HT-29 (cell line): ENCODE measurements around the gene NAPG. TPM values are rescaled to one million over a fixed set of nuclear protein-coding genes. Genes with fewer than 3 reads are reported as not detected.
"Not testable (repeated sequence)": the region's sequence is repeated elsewhere in the genome, so short reads cannot be mapped to it uniquely, and the experiment has no call there.

Experiments used
- DNase-seq: peaks from one replicate; pipeline ENCODE4 v3.0.0-alpha.2; 2015; ENCODE audit warnings: low spot score
- total RNA-seq: library from RNA; depleted of rRNA; stranded (reverse); fragments of >200 nt; shearing (Covaris generic); gene quantifications from 2 replicates; pipeline ENCODE4 v1.2.3, GENCODE V29; 2014; rRNA removed

The NAPG gene
- total RNA-seq: 20.2 TPM in 2 replicates

DNA sequence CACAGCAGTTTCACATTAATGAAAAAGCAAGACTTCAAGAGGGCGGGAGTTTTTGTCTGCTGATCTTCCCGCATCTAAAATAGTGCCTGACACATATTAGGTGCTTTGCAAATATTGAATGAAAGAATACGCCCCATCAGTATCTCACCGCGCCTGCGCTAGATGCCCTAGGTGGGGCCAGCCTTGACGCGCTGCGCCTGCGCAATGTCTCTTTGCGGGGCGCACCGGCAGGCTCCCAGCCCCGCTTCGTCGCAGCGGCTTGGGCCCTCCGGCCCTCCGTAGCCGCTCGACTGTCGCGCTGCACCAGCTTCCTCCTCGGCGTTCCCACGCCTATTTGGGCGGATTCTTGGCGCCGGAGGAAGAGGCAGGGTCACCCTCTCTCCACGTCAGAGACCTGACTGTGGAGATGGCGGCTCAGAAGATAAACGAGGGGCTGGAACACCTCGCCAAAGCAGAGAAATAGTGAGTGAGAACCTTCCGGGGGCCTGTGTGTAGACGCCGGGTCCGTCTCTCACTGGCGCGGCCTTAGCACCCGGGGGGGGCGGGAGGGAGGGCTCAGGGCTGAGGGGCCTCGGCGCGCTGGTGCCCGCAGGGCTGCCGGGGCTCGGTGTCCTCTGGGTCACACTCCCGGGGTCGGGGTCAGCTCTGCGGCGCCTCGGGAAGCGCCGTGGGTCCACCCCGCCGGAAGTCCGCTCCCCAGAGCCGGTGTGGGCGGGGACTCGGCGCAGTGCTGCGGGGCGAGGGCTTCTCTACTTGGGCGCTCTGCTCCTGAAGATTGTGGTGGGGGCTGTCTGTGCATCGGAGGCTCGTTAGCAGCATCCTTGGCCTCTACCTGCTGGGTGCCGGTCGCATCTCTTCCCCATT lies at the start of gene NAPG:
Gene NAPG (plus strand): TSS at position 331 of the 864 bp plus-strand sequence. CDS start 76 bp downstream, at position 407.
- DNase-seq: peak; percentile 96

DNA sequence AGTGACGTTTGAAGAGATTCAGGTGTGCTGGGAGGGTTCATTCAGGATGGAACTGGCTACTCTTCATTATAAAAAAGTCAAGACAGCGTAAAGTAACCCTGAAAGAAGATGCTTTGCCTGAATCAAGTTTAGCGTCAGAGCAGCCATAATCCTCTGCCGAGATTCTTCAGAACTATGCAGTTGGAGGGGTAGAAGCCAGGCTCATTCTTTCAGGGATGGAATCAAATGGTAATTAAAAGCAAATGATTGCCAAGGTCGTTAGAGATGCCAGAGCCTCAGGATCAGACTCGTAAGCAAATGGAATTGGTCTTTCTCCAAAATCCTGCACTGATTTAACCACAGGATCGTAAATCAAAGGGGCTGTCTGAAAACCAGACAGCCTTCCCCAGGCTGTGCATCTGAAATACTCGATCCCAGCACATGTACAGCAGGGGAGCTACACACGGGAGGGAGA lies 49.5 kb upstream of the NAPG start:
- DNase-seq: no peak

DNA sequence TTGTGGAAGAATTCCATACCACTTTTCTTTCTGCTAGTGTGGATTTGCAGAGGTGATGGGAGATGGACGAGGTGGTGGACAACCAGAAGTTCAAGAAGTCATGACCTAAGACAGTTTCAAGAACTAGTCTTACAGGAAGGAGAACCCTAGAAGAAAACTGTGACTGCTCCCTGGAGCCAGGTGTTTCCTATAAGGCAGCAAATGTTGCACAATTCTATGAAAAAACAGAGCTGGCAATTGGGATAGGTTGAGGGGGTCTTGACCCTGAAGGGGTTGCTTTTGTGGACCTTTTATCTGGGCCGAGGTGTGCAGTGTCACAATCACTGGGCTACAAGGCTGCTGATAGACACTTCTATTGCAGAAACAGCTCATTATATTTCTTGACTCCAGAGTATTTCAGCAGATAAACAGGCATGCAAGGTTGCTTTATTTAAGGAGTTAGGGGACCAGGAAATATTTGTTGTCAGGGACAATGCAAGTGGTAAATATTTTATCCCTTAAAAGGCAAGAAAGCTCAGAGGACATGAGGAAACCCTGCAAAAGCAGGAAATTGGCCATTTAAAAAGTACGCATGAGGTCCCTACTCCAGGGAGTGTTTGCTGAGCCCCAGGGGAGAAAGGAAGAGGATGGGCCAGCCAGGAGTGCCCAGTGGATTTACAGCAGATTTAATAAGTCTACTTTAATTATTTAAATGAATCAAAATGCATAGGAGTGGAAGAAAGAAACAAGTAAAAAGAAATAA lies 48.5 kb upstream of the NAPG start:
- no peak for DNase-seq

DNA sequence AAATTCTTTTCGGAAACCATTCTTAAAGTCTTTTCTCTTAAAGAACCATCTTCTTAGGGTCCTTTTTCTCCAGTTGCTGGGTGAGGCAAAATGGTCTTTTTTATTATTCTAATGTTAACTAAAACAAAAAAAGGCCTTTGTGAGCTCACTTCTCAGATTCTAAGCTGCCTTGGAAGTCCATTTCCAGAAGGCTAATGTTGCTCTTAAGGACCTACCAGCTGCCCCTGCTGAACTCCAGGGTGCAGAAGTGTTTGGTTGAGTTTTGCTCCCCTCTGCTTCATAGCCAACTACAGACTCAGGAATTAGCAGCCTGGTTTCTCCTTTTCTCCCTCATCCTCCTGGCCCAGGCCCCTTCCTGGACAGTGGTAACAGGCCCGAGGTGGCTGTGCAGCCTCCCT lies 48.0 kb upstream of the NAPG start:
- DNase-seq: no peak

DNA sequence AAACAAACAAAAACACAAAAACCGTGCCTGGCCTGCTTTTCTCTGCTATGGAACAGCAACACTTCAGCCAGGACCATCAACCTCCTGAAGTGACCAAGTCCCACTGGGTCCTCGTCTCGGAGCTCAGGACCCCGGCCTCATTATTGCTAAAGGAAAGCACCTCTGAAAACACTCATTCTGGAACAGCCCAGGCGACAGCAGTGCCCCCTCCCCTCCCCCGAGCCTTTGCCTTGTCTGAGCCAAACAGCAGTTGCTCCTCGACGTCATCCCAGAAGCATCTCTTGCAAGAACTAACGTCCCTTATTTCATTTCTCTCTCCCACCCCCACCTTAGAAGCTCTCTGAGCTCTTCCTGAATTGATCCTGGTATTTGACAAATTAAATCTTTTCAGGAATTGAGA lies 44.0 kb upstream of the NAPG start:
- DNase-seq: no peak

DNA sequence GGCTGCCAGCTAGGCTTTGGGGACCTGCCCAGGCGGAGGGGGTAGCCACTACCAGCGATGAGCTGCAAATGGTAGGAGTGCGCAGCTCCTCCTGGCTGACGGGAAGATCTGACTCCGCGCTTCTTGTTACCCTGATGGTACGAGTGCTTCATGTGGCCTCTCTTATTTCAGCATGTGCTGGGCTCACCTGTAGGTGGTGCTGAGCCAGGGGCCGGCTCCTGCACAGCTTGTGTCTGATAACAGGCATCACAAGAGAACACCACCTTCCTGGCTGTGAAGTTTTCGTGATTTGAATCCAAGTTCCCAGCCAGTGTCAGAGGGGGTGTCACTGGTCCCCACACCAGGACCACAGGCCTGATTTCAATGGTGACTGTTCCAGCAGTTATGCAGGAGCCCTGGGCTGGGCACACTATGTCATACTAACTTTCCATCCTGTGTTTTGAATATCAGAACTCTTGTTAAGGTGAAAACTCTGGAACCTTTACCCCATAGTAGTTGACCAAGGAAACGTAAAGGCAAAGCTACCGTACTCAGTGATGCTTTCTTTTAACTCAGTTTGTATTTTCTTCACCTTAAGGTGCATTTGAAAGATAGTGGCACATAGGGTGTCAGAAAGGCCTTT lies 43.4 kb upstream of the NAPG start:
- no peak for DNase-seq

DNA sequence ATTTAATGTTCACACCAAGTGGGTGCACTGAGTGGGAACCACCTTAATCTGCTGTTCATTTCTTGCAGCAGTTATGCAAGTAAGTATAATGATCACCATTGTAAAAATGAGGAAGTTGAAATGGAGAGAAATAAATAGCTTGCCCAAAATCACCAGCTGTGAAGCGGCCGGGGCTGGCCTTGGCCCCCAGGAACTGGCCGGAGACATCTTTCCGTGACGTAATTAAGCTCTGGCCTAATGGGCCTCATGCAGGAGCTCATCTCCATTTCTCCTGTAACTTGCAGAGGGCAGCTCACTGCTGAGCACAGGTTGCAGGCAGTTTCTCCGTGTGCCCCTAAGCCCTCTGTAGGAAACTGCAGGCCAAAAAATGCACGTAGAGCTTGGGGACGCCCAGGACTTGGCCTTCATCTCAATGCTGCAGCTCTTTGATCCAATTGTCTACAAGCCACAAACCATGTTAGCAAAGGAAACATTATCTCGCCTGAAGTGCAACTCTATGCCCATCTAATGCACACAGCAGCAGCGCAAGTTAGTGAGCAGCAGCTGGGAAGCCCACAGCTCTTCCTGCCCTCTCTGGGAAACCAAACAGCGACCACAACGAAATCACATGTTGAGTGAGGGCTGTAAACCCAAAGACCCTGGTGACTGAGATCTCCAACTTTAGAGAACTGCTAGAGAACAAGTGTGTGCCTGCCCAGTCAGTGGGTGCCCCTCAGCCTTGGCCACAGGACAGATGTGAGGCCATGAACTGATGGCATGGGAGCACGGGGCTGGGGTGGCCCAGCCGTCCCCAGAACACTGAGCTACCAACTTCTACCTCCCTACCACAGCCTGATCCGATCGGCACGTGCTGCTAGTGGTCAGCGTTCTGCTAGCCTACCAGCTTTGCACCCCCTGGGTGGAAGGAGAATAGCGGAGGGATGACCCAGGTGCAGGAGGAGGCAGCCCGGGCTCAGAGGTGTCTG lies 42.6 kb upstream of the NAPG start:
- DNase-seq: no peak

DNA sequence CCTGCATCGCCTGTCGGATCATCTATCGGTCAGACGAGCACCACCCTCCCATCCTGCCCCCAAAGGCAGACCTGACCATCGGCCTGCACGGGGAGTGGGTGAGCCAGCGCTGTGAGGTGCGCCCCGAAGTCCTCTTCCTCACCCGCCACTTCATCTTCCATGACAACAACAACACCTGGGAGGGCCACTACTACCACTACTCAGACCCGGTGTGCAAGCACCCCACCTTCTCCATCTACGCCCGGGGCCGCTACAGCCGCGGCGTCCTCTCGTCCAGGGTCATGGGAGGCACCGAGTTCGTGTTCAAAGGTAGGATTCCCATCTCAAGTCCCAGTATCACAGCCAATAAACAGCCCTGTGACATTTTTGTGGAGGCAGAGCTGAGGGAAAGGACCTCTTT lies 40.4 kb upstream of the NAPG start:
- no peak for DNase-seq

DNA sequence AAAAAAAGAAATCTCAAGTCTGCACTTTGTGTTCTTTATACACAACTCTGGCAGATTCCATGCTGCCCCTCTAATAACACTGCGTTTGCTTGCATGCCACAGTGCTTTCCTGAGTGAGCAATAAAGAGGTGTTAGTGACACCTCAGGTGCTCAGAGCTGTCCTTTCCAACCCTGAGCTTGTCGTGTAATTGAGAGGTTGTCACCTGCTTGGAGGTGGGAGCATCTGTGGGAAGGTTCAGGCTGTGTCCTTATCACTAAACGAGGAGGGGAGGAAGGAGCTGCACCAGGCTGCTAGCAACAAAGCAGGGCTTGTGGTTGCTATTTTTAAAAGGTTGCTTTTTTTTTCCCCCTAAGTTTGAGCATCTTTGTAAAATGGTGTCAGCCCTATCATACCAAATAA lies 39.5 kb upstream of the NAPG start:
- DNase-seq: no peak

DNA sequence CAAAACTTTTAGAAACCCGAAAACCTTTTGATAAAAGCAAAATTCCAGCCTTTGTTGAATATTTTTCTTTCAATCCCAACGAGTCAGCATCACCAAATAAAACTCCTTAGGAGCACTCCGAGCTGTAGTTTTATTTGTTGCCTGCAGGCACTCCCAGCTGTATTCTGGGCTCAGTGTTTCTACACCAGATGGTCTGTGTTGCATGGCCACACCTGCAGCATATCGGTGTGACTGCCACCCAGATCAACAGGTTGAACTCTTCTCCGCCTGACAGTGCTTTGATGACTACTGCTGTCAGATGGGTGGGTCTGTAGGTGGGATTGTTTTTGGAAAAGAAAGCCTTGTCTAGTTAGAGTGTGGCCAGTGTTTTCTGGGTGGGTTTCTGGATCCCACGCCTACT lies 38.7 kb upstream of the NAPG start:
- no peak for DNase-seq

DNA sequence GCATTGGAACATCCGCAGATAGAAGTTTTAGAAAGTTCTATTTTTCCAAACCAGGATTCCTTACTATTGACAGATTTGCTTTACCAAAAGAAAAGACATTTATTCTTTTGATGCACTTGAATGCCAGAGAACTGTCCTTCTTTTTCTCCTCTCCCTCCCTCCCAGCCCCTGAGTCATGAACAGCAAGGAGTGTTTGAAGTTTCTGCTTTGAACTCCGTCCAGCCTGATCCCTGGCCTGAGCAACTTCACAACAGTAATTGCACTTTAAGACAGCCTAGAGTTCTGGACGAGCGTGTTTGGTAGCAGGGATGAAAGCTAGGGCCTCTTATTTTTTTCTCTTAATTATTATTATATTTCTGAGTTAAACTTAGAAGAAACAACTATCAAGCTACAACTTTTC lies 37.8 kb upstream of the NAPG start:
- no peak for DNase-seq

DNA sequence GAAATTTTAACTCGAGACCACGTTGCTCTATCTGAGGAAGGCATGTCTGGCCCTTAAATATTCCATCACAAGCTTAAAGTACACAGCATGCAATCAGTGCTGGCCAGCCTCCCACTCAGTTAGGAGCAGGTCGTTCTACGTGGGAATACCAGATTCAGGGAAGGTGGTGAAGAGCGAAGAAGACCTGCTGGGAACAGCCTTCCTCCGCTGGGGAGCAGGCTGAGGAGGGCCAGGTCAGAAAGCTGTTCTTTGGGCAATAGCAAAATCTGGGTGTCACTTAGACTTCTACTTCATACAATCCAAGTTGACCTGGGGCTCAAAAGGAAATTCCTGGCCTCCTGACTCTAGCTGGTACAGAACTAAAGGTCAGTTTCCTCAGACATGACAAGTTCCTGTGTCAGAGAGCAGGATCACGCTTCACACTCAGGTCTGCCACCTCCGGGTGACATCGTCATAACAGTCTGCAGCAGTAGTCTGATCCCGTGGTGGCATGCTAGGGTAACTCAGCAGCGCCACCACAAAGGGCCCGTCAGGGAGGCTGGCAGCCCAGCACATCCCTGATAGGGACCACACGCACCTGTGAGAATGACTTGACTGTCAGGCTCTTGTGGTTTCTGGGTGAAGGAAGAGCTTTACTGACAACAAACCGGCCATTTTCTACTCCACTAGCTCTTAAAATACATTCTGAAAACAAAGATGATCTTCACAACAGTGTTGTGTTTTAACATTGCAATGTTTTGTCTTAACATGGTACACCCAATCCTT lies 35.2 kb upstream of the NAPG start:
- DNase-seq: peak; percentile 88

DNA sequence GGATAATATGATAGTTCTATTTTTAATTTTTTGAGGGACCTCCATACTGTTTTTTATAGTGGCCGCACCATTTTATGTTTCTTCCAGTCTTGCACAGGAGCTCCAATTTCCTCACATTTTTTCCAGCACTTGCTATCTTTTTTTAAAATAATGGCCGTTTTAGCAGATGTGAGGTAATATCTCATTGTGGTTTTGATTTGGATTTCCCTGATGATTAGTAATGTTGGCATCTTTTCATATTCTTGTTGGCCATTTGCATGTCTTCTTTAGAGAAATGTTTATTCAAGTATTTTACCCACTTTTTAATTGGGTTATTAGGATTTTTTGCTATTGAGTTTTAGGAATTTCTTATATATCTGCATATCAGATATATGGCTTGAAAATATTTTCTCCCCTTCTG lies 29.9 kb upstream of the NAPG start:
- no peak for DNase-seq

DNA sequence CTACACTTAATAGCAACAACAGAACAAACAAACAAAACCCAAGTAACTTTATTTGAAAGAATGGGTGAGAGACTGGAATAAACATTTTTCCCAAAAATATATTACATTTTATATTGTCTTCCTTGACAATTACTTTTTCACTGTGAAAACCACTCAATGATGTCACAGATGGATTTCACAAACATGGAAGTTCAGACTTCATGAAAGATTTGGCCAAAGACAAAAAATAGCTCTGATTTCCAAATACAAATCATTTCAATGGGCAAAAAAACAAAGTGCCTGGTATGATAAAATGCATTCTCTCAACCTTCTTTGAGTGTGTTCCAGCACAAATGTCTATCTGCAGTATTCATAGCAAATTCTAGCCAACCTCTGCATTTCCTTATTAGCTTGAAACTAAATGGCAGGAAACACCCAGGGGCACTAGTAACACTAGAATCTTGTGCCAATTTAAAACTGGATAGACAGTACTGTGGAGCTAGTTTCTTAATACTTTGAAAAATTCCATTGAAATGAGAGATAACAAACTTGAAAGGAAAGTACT lies 28.5 kb upstream of the NAPG start:
- DNase-seq: no peak

DNA sequence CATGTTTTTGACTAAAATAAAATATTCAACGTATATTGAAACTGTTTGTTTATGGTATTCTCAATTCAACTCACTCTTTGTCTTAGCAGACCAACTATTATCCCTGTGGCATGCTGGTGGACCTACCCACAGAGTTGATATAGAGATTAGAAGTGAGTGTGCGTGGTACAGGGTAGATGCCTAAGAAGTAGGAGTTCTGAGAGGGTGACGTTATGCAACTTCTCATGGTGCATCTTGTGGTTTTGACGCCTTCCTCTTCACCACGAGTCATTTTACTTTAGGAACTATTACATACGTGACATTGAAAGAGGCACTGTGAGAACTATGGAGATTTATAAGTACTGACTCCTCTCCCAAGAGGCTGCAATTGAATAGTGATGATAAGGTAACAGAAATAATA lies 26.6 kb upstream of the NAPG start:
- DNase-seq: no peak

DNA sequence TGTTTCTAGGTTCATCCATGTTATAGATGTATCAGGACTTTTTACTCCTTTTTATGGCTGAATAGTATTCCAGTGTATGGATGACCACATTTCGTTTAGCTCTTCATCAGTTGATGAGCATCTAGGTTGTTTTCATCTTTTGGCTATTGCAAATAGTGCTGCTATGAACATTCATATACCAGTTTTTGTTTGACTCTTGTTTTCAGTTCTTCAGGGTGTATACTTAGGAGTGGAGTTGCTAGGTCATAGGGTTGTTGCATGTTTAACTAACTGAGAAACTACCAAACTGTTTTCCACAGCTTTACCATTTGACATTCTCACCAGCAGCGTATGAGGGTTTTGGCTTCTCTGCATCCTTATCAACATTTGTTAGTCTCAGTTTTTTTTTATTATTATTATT lies 25.8 kb upstream of the NAPG start:
- no peak for DNase-seq

DNA sequence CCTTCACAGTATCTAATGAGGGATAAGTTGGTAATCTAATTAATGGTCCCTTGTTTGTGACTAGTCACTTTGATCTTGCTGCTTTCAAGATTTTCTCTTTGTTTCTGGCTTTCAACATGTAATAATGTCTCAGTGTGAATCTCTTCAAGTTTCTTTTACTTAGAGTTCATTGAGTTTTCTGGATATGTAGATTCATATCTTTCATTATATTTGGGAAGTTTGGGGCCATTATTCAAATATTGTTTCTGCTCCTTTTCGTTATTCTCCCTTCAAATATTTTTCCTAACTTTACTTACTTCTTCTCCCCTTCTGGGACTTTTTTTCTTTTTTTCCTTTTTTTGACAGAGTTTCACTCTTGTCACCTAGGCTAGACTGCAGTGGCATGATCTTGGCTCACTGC lies 21.1 kb upstream of the NAPG start:
- DNase-seq: no peak

DNA sequence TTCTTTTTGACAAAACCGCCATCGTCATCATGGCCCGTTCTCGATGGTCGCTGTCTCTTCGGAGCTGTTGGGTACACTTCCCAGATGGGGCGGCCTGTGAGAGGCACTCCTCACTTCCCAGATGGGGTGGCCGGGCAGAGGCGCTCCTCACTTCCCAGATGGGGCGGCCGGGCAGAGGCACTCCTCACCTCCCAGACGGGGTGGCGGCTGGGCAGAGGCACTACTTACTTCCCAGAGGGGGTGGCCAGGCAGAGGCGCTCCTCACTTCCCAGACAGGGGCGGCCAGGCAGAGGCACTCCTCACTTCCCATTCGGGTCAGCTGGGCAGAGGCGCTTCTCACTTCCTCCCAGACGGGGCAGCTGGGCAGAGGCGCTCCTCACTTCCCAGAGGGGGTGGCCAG lies 19.9 kb upstream of the NAPG start:
- not testable (repeated sequence) for DNase-seq

DNA sequence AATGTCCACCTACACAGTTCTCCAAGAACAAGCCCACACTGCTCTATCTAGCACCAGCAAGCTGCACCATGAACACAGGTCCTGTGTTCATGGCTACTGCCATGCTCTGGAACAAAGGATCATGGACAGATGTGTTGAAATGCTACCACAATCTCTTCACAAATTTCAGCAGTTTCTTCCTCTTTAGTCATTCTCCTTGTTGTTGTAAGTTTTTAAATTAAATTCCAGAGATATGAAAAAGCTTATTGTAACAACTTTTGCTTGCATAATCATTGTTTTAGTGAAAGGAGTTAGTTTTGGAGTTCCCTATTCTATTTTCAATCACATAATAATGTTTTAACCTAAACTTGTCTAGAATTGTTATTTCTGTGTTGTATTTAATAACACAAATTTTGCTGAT lies 17.2 kb upstream of the NAPG start:
- no peak for DNase-seq

DNA sequence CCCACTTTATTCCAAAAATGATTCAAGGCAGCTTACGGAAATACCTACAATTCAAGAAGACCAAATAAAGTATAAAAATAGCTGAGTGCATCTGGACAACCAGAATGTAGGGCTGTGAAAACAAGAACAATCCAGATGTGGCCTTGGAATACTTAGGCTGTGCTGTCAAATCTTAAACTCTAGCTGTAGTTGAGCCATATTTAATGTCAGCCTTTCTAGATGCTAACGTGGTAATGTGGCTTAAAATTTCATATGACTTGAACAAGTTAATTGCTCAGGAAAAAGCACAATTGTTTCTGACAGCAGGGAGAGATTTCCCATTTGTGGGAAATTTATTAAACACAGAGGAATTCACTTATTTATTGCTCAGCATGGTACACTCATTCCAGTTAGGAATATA lies 14.6 kb upstream of the NAPG start:
- no peak for DNase-seq
